ENCODE data around the gene HPX. TPM values are rescaled to one million over a fixed set of nuclear protein-coding genes. Genes with fewer than 3 reads are reported as not detected.

HPX gene
- total and polyA plus RNA-seq, 4 experiments from 2014 or later = 0.83 to 1.3 TPM; not detected in 2

DNA sequence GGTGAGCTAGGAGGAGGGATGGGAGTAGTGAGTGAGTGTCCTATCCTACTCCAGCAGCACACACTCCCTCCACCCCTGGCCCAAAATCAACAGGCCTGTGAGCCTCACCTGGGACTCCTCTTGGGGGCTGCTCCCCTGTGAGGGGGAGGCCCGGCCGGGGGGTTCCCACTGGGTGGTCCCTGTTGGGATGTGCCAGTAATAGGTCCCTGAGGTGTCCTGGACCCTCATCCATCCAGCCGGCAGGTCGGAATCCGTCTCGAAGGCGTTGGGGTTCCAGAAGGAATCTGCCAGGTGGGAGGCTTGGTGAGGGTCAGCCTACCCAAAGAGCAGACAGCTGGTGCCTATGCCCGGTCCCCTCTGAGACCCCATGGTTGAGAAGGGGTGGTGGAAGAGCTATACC lies 37.2 kb downstream of the HPX start:
- Mint-ChIP-seq H3K27ac (peak overlapping the region; percentile 96 to 99 (median 97)), H3K4me3 (peak overlapping the region; percentile 33 to 98 (median 84)), H3K27me3 (no peaks in the 10 kb centered on the region), H3K36me3 (peaks cover 25 to 33% of the 10 kb centered on the region in 2 donors), H3K4me1 (peaks cover 61 to 96% (median 80%) of the 10 kb centered on the region in 4 donors), H3K9me3 (peaks cover 0 to 1% (median 0%) of the 10 kb centered on the region in 8 donors)
- no peak for DNase-seq
- peak overlapping the region; percentile 69 for H3K27ac ChIP-seq (ENCODE audit: low read depth, low read length)
- H3K36me3 ChIP-seq (ENCODE audit: insufficient read depth, low read length) = peaks cover 4% of the 10 kb centered on the region
- POLR2A ChIA-PET (ENCODE audit: partially characterized antibody) = interaction anchor here (0.6 to 23.7 kb wide), 14 partner anchors 13 to 343 kb away, joined by 3 to 503 read pairs (median 6); partner anchors contain the start of genes APBB1, ARFIP2, FHIP1B and SMPD1
- intact Hi-C loops (cut with micrococcal nuclease) = no loop called here
- CTCF ChIA-PET (ENCODE audit: partially characterized antibody) = interaction anchor here (1.2 to 7.6 kb wide), 11 partner anchors 10 to 102 kb away, joined by 4 to 72 read pairs (median 17); partner anchors contain the start of genes APBB1, ARFIP2, HPX and SMPD1
- H3K9me3 ChIP-seq (ENCODE audit: control insufficient read depth in 1 of 2, low read length in 2 of 2) = no peaks in the 10 kb centered on the region
- H3K4me3 ChIP-seq (ENCODE audit: low read length in 2 of 2) = peak overlapping the region; percentile 40 to 53
- H3K27me3 ChIP-seq (ENCODE audit: insufficient read depth, low read length) = no peaks in the 10 kb centered on the region
- peaks cover 80% of the 10 kb centered on the region for H3K4me1 ChIP-seq (ENCODE audit: insufficient read depth, low read length)

DNA sequence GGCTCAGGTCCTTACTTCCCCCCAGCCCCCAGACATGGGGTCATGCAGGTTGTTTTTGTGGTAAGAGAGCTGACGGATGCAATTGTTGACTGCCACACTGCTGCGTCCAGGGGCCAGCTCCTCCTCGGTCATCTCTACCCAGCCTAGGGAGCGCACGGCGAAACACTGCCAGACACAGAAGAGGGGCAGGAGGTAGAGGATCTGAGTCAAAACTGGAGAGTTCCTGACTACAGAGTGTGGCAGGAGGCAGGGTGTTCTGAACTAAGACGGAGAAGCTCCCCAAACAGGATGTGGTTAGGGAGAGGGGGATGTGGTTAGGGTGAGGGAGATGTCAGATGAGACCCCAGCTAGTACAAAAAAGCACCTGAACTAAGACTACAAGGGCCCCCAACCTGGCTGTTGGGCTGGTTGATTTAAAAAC lies 38.2 kb downstream of the HPX start:
- H3K36me3 Mint-ChIP-seq = peaks cover 30 to 38% of the 10 kb centered on the region in 2 donors
- Histone ChIP-seq H3K27ac (ENCODE audit: low read depth, low read length) (peak overlapping the region; percentile 69), H3K9me3 (ENCODE audit: control insufficient read depth in 1 of 2, low read length in 2 of 2) (no peaks in the 10 kb centered on the region), H3K4me1 (ENCODE audit: insufficient read depth, low read length) (peaks cover 72% of the 10 kb centered on the region), H3K27me3 (ENCODE audit: insufficient read depth, low read length) (no peaks in the 10 kb centered on the region), H3K4me3 (ENCODE audit: low read length in 2 of 2) (peak overlapping the region; percentile 40 to 53), H3K36me3 (ENCODE audit: insufficient read depth, low read length) (peaks cover 9% of the 10 kb centered on the region)
- no peaks in the 10 kb centered on the region for H3K27me3 Mint-ChIP-seq
- peak; percentile 89 to 95 (median 90) for DNase-seq
- CTCF ChIA-PET (ENCODE audit: partially characterized antibody) = interaction anchor here (0.7 to 7.6 kb wide), 16 partner anchors 9 to 335 kb away, joined by 3 to 72 read pairs (median 6); partner anchors contain the start of genes APBB1, ARFIP2, HPX and SMPD1
- POLR2A ChIA-PET (ENCODE audit: partially characterized antibody) = interaction anchor here (0.6 to 23.7 kb wide), 20 partner anchors 12 to 344 kb away, joined by 3 to 503 read pairs (median 5); partner anchors contain the start of genes APBB1, ARFIP2, MRPL17 and SMPD1
- H3K4me3 Mint-ChIP-seq = peak overlapping the region; percentile 80 to 98 (median 84)
- peak overlapping the region; percentile 96 to 99 (median 97) for H3K27ac Mint-ChIP-seq
- intact Hi-C loops (cut with micrococcal nuclease) = loop anchor here (1.0 kb wide), 4 partner anchors 11 to 41 kb away; partner anchors contain the start of genes APBB1 and SMPD1
- H3K9me3 Mint-ChIP-seq = peaks cover 0 to 1% (median 0%) of the 10 kb centered on the region in 8 donors
- peaks cover 62 to 98% (median 80%) of the 10 kb centered on the region in 4 donors for H3K4me1 Mint-ChIP-seq

DNA sequence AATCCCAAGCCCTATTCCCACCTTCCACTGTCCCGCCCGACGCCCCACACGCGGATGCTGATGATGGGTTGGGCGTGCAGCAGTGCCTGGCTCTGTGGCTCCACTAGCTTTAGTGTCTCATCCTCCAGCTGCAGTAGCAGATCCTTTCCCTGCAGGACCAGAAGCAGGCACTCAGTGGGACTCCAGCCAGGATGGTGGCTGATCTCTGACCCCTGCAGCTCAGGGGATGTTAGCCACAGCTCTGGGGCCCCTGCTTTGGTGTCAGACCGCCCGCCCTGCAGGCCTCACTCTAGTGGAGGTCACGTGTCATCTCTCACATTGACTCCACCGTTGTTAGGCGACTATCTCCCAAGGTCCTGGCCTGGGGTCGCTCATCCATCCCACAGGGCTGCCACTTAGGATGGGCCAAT lies 38.7 kb downstream of the HPX start:
- H3K9me3 ChIP-seq (ENCODE audit: control insufficient read depth in 1 of 2, low read length in 2 of 2) = no peaks in the 10 kb centered on the region
- H3K27me3 ChIP-seq (ENCODE audit: insufficient read depth, low read length) = no peaks in the 10 kb centered on the region
- Mint-ChIP-seq H3K27me3 (no peaks in the 10 kb centered on the region), H3K36me3 (peaks cover 30 to 38% of the 10 kb centered on the region in 2 donors), H3K4me1 (peaks cover 60 to 95% (median 78%) of the 10 kb centered on the region in 4 donors), H3K27ac (peak overlapping the region; percentile 96 to 99 (median 97)), H3K9me3 (peaks cover 0 to 1% (median 0%) of the 10 kb centered on the region in 8 donors), H3K4me3 (peak overlapping the region; percentile 80 to 98 (median 84))
- ChIA-PET POLR2A (ENCODE audit: partially characterized antibody) (interaction anchor here (0.9 to 23.7 kb wide), 14 partner anchors 12 to 344 kb away, joined by 3 to 503 read pairs (median 7); partner anchors contain the start of genes APBB1, ARFIP2, SMPD1 and TIMM10B), CTCF (ENCODE audit: partially characterized antibody) (interaction anchor here (1.0 to 7.6 kb wide), 15 partner anchors 12 to 336 kb away, joined by 3 to 72 read pairs (median 6); partner anchors contain the start of genes APBB1, ARFIP2, HPX and SMPD1)
- peak overlapping the region; percentile 40 to 53 for H3K4me3 ChIP-seq (ENCODE audit: low read length in 2 of 2)
- intact Hi-C loops (cut with micrococcal nuclease) = loop anchor here (1.0 kb wide), 4 partner anchors 11 to 41 kb away; partner anchors contain the start of genes APBB1 and SMPD1
- peaks cover 67% of the 10 kb centered on the region for H3K4me1 ChIP-seq (ENCODE audit: insufficient read depth, low read length)
- peak overlapping the region; percentile 69 for H3K27ac ChIP-seq (ENCODE audit: low read depth, low read length)
- DNase-seq = peak in 1 of 5 donors; percentile 63
- peaks cover 11% of the 10 kb centered on the region for H3K36me3 ChIP-seq (ENCODE audit: insufficient read depth, low read length)

DNA sequence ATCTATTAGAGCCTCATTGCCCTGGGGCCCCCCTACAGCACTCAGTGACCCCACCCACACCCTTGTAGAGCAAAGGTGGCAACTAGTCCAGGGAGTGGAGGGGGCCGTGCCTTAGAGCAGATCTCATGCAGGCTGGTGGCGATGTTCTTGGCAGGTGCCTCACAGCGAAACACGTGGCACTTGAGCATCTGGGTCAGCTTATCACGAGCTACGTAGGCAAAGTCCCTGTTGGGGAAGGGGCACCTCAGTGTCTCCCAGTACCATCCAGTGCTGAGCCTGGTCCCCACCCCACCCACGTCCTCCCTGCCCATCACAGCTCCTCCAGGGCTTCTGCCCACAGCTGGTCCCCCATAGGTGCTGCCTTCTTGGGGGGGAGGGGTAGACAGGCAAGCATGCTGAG lies 39.3 kb downstream of the HPX start:
- Mint-ChIP-seq H3K9me3 (peaks cover 0 to 1% (median 0%) of the 10 kb centered on the region in 8 donors), H3K27ac (peak overlapping the region in 6 of 7 donors; percentile 37 to 99 (median 96)), H3K36me3 (peaks cover 34 to 37% of the 10 kb centered on the region in 2 donors), H3K4me3 (peak overlapping the region in 7 of 8 donors; percentile 17 to 98 (median 80)), H3K4me1 (peaks cover 55 to 94% (median 76%) of the 10 kb centered on the region in 4 donors), H3K27me3 (no peaks in the 10 kb centered on the region)
- Histone ChIP-seq H3K4me3 (ENCODE audit: low read length in 2 of 2) (peak overlapping the region in 1 of 2 donors; percentile 6), H3K36me3 (ENCODE audit: insufficient read depth, low read length) (peaks cover 15% of the 10 kb centered on the region), H3K27me3 (ENCODE audit: insufficient read depth, low read length) (no peaks in the 10 kb centered on the region), H3K9me3 (ENCODE audit: control insufficient read depth in 1 of 2, low read length in 2 of 2) (no peaks in the 10 kb centered on the region), H3K27ac (ENCODE audit: low read depth, low read length) (peak overlapping the region; percentile 69), H3K4me1 (ENCODE audit: insufficient read depth, low read length) (peaks cover 61% of the 10 kb centered on the region)
- ChIA-PET POLR2A (ENCODE audit: partially characterized antibody) (interaction anchor here (0.9 to 23.7 kb wide), 7 partner anchors 11 to 217 kb away, joined by 3 to 503 read pairs (median 23); partner anchors contain the start of genes APBB1, ARFIP2, SMPD1 and TIMM10B), CTCF (ENCODE audit: partially characterized antibody) (interaction anchor here (1.0 to 7.6 kb wide), 11 partner anchors 12 to 336 kb away, joined by 3 to 72 read pairs (median 17); partner anchors contain the start of genes APBB1, HPX and SMPD1)
- intact Hi-C loops (cut with micrococcal nuclease) = no loop called here
- DNase-seq = no peak

DNA sequence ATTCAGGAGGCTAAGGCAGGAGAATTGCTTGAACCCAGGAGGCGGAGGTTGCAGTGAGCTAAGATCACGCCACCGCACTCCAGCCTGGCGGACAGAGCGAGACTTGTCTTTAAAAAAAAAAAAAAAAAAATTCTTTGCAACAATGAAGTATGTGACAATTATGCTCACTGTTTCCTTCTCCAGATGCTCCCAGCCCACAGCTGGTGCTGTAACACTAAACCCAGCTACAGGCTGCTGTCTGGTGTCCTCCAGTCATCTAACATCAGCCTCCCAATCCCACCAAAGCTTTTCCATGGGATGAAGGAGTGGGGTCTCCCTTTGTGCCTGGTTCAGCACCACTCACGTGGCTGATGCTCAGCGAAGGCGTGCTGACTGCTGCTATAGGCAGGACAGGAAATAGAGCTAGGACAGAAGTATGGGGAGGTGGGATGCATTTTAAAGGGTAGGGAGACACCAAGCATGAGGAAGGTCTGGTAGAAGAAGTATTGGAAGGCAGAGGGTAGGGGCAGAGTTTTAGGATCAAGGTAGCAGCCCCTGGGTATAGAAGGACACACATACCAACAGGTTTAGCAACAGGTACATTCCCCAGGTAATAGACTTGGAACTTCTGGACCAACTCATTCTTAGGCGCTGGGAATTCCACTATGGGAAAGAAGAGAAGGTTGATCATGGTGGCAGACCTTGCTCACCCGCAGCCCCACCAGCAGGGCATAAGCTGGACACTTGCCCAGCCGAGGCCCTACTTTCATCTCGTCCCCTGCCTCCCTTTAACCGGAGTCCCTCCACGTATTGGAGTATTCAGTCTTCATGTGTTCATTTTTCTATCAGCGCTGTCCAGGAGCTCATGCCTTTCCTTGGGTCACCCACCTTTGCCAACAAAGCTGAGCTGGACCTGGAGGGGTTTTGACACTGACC lies 40.1 kb downstream of the HPX start:
- H3K4me1 Mint-ChIP-seq = peaks cover 49 to 93% (median 74%) of the 10 kb centered on the region in 4 donors
- peaks cover 41 to 43% of the 10 kb centered on the region in 2 donors for H3K36me3 Mint-ChIP-seq
- DNase-seq = no peak
- H3K4me3 ChIP-seq (ENCODE audit: low read length in 2 of 2) = no peak overlapping the region
- peaks cover 0 to 1% (median 0%) of the 10 kb centered on the region in 8 donors for H3K9me3 Mint-ChIP-seq
- H3K27me3 Mint-ChIP-seq = no peaks in the 10 kb centered on the region
- H3K4me1 ChIP-seq (ENCODE audit: insufficient read depth, low read length) = peaks cover 54% of the 10 kb centered on the region
- H3K27ac Mint-ChIP-seq = peak overlapping the region in 6 of 7 donors; percentile 69 to 99 (median 86)
- H3K27me3 ChIP-seq (ENCODE audit: insufficient read depth, low read length) = no peaks in the 10 kb centered on the region
- CTCF ChIA-PET (ENCODE audit: partially characterized antibody) = interaction anchor here (0.7 to 7.6 kb wide), 10 partner anchors 11 to 107 kb away, joined by 3 to 72 read pairs (median 4); partner anchors contain the start of genes APBB1, HPX and SMPD1
- peaks cover 15% of the 10 kb centered on the region for H3K36me3 ChIP-seq (ENCODE audit: insufficient read depth, low read length)
- intact Hi-C loops (cut with micrococcal nuclease) = no loop called here
- POLR2A ChIA-PET (ENCODE audit: partially characterized antibody) = interaction anchor here (1.5 to 23.7 kb wide), 3 partner anchors 10 to 38 kb away, joined by 4 to 503 read pairs (median 273); partner anchors contain the start of genes APBB1 and SMPD1
- H3K9me3 ChIP-seq (ENCODE audit: control insufficient read depth in 1 of 2, low read length in 2 of 2) = no peaks in the 10 kb centered on the region
- H3K27ac ChIP-seq (ENCODE audit: low read depth, low read length) = no peak overlapping the region
- H3K4me3 Mint-ChIP-seq = peak overlapping the region in 5 of 8 donors; percentile 20 to 70 (median 36)

DNA sequence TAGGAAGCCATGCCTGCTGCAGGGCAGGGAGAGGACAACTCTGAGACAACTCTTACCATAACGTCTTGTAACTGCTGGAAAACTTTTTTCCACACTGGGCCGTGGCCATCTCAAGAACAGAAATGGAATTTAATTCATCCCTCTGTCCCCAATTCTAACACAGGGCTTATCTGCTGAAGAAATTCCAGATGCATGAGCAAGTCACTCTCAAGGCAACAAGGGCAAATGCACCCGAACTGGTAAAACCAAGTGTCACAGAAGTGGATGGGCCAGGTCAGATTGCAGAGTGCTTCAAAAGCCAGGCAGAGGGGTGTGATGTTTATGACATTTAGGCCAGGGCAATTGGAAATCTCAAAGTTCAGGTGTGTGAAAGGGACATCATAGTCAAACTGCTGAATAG lies 43.2 kb downstream of the HPX start:
- H3K36me3 ChIP-seq (ENCODE audit: insufficient read depth, low read length) = peaks cover 15% of the 10 kb centered on the region

More for the DNA sequence above, 43.2 kb downstream of the HPX start:
- no peaks in the 10 kb centered on the region for H3K27me3 Mint-ChIP-seq
- H3K27ac ChIP-seq (ENCODE audit: low read depth, low read length) = no peak overlapping the region
- H3K4me3 Mint-ChIP-seq = no peak overlapping the region
- no peak overlapping the region for H3K4me3 ChIP-seq (ENCODE audit: low read length in 2 of 2)
- intact Hi-C loops (cut with micrococcal nuclease) = no loop called here
- H3K4me1 ChIP-seq (ENCODE audit: insufficient read depth, low read length) = peaks cover 38% of the 10 kb centered on the region
- peaks cover 54 to 61% of the 10 kb centered on the region in 2 donors for H3K36me3 Mint-ChIP-seq
- CTCF ChIA-PET (ENCODE audit: partially characterized antibody) = no interaction called here
- peaks cover 33 to 78% (median 61%) of the 10 kb centered on the region in 4 donors for H3K4me1 Mint-ChIP-seq
- H3K9me3 Mint-ChIP-seq = peaks cover 0 to under 1% (median 0%) of the 10 kb centered on the region in 8 donors
- H3K27me3 ChIP-seq (ENCODE audit: insufficient read depth, low read length) = no peaks in the 10 kb centered on the region
- H3K27ac Mint-ChIP-seq = peak overlapping the region in 3 of 7 donors; percentile 10 to 44 (median 41)
- no peaks in the 10 kb centered on the region for H3K9me3 ChIP-seq (ENCODE audit: control insufficient read depth in 1 of 2, low read length in 2 of 2)
- POLR2A ChIA-PET (ENCODE audit: partially characterized antibody) = interaction anchor here (1.5 to 23.7 kb wide), 3 partner anchors 7 to 84 kb away, joined by 3 to 503 read pairs (median 273); partner anchors contain the start of genes APBB1, ARFIP2, SMPD1 and TIMM10B
- DNase-seq = no peak

All from CD4-positive, alpha-beta memory T cell (primary cell).